Measurements from ENCODE around the gene ST7. TPM values are rescaled to one million over a fixed set of nuclear protein-coding genes. Genes with fewer than 3 reads are reported as not detected.

ST7 gene
- total RNA-seq, 3 donors from 2014 or later (not counting 1 experiment from before 2014, with no cell fraction given), result 9.8 to 15.7 (median 12.9) TPM

GRCh38 chr7:117188949-117189592 is 235.8 kb downstream of the ST7 start:
- 100% methylated on average over 3 of the region's 5 CpGs for WGBS (ENCODE audit: insufficient coverage)
- Histone ChIP-seq H3K4me3 (ENCODE audit: low read length) (no peak overlapping the region), H3K27me3 (ENCODE audit: control insufficient read depth, insufficient read depth, low read length) (no peaks in the 10 kb centered on the region), H3K27ac (ENCODE audit: low read length) (no peak overlapping the region), H3K4me1 (ENCODE audit: control insufficient read depth, insufficient read depth, low read length) (no peaks in the 10 kb centered on the region), H3K9me3 (ENCODE audit: control insufficient read depth, insufficient read depth, low read length) (no peaks in the 10 kb centered on the region), H3K36me3 (ENCODE audit: control insufficient read depth, insufficient read depth, low read length) (no peaks in the 10 kb centered on the region)
- H3K4me3 Mint-ChIP-seq, result no peak overlapping the region
- TF ChIP-seq CTCF (IDR thresholded peaks at IDR 0.05), result no peak
- intact Hi-C loops (cut with micrococcal nuclease), result no loop called here
- H3K9me3 Mint-ChIP-seq, result no peaks in the 10 kb centered on the region
- no peaks in the 10 kb centered on the region for H3K4me1 Mint-ChIP-seq
- H3K27ac Mint-ChIP-seq, result no peak overlapping the region
- no peak for ATAC-seq
- H3K36me3 Mint-ChIP-seq, result no peaks in the 10 kb centered on the region
- no peak for DNase-seq
- no peaks in the 10 kb centered on the region for H3K27me3 Mint-ChIP-seq (ENCODE audit: low read depth in 2 of 2)

GRCh38 chr7:117190104-117190503 is 236.8 kb downstream of the ST7 start:
- no peak overlapping the region for H3K27ac ChIP-seq (ENCODE audit: low read length)
- Mint-ChIP-seq H3K9me3 (no peaks in the 10 kb centered on the region), H3K4me1 (no peaks in the 10 kb centered on the region), H3K4me3 (no peak overlapping the region), H3K27me3 (ENCODE audit: low read depth in 2 of 2) (no peaks in the 10 kb centered on the region), H3K27ac (no peak overlapping the region), H3K36me3 (no peaks in the 10 kb centered on the region)
- TF ChIP-seq CTCF (IDR thresholded peaks at IDR 0.05), result no peak
- H3K9me3 ChIP-seq (ENCODE audit: control insufficient read depth, insufficient read depth, low read length), result no peaks in the 10 kb centered on the region
- intact Hi-C loops (cut with micrococcal nuclease), result no loop called here
- 98% methylated on average over 7 of the region's 8 CpGs for WGBS (ENCODE audit: insufficient coverage)
- H3K4me1 ChIP-seq (ENCODE audit: control insufficient read depth, insufficient read depth, low read length), result no peaks in the 10 kb centered on the region
- H3K27me3 ChIP-seq (ENCODE audit: control insufficient read depth, insufficient read depth, low read length), result no peaks in the 10 kb centered on the region
- no peak for ATAC-seq
- no peak overlapping the region for H3K4me3 ChIP-seq (ENCODE audit: low read length)
- no peaks in the 10 kb centered on the region for H3K36me3 ChIP-seq (ENCODE audit: control insufficient read depth, insufficient read depth, low read length)
- DNase-seq, result no peak

- no peak overlapping the region for H3K27ac Mint-ChIP-seq
- no peak for ATAC-seq
- no peaks in the 10 kb centered on the region for H3K9me3 Mint-ChIP-seq
- H3K4me1 ChIP-seq (ENCODE audit: control insufficient read depth, insufficient read depth, low read length), result no peaks in the 10 kb centered on the region
- TF ChIP-seq CTCF (IDR thresholded peaks at IDR 0.05), result no peak
- H3K4me3 Mint-ChIP-seq, result no peak overlapping the region
- intact Hi-C loops (cut with micrococcal nuclease), result no loop called here
- no peaks in the 10 kb centered on the region for H3K9me3 ChIP-seq (ENCODE audit: control insufficient read depth, insufficient read depth, low read length)
- no peak for DNase-seq
- H3K36me3 ChIP-seq (ENCODE audit: control insufficient read depth, insufficient read depth, low read length), result no peaks in the 10 kb centered on the region
- H3K36me3 Mint-ChIP-seq, result no peaks in the 10 kb centered on the region
- no peak overlapping the region for H3K4me3 ChIP-seq (ENCODE audit: low read length)
- 95% methylated on average over 8 of the region's 9 CpGs for WGBS (ENCODE audit: insufficient coverage)
- H3K27ac ChIP-seq (ENCODE audit: low read length), result no peak overlapping the region
- no peaks in the 10 kb centered on the region for H3K4me1 Mint-ChIP-seq
- H3K27me3 ChIP-seq (ENCODE audit: control insufficient read depth, insufficient read depth, low read length), result no peaks in the 10 kb centered on the region
- no peaks in the 10 kb centered on the region for H3K27me3 Mint-ChIP-seq (ENCODE audit: low read depth in 2 of 2)
These were observed 237.6 kb downstream of the ST7 start for GRCh38 chr7:117190746-117191435.

All from natural killer cell (primary cell).